Measurements from ENCODE around the gene PHACTR1.

PHACTR1 gene

GRCh38 chr6:12911427-12911826 lies 194.9 kb downstream of the PHACTR1 start:
- no peaks in the 10 kb centered on the region for H3K36me3 ChIP-seq (ENCODE audit: insufficient read depth, low read length)

DNA sequence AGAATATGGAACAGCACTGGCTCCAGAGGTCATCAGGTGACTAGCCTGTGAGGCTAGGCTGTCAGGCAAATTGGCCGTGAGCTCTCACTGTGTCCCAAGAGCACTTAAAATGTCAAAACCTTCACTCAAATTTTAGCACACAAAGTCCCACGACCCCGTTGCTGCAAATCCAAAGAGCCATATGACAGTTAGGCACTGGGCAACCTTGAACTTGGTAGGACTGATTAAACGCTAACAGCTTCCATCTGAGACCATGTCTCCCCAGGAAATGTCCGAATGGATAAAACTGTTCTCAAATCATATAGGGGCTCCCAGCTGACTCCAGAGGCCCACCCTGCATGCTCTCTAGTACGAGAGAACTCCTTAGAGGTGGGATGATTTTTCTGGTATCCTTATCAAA lies 196.6 kb downstream of the PHACTR1 start:
- Histone ChIP-seq H3K27ac (ENCODE audit: low read depth, low read length) (no peak overlapping the region), H3K4me3 (ENCODE audit: low read depth in 1 of 2, low read length in 2 of 2) (no peak overlapping the region), H3K4me1 (ENCODE audit: insufficient read depth, low read length) (peaks cover 8% of the 10 kb centered on the region), H3K27me3 (ENCODE audit: control insufficient read depth in 1 of 2, insufficient read depth in 2 of 2, low read length in 2 of 2) (no peaks in the 10 kb centered on the region), H3K9me3 (ENCODE audit: low read length) (no peaks in the 10 kb centered on the region), H3K36me3 (ENCODE audit: insufficient read depth, low read length) (no peaks in the 10 kb centered on the region), H3K9ac (ENCODE audit: low read length) (no peak overlapping the region)

More at GRCh38 chr6:12911427-12911826, 194.9 kb downstream of the PHACTR1 start:
- Histone ChIP-seq H3K27me3 (ENCODE audit: control insufficient read depth in 1 of 2, insufficient read depth in 2 of 2, low read length in 2 of 2) (no peaks in the 10 kb centered on the region), H3K9me3 (ENCODE audit: low read length) (no peaks in the 10 kb centered on the region), H3K4me1 (ENCODE audit: insufficient read depth, low read length) (peaks cover 8% of the 10 kb centered on the region), H3K9ac (ENCODE audit: low read length) (no peak overlapping the region), H3K4me3 (ENCODE audit: low read depth in 1 of 2, low read length in 2 of 2) (no peak overlapping the region), H3K27ac (ENCODE audit: low read depth, low read length) (no peak overlapping the region)

DNA sequence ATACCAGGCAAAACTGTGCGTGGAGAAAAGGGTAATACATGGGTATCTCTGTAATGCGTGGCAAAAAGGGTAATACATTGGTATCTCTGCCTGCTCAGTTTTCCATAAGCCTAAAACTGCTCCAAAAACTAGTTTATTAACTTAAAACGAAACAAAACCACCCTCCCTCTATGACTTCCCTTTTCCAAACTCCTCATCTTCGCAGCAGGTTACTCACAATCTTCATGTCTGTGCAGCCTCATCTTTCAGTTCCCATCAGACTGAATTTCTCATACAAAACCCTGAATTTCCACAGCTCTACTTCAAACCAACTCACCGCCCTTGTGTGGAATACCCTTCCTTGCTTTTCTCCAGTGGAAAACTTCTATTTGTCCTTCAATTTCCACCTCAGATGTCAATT lies 199.4 kb downstream of the PHACTR1 start:
- H3K27me3 ChIP-seq (ENCODE audit: control insufficient read depth in 1 of 2, insufficient read depth in 2 of 2, low read length in 2 of 2) = no peaks in the 10 kb centered on the region
- no peaks in the 10 kb centered on the region for H3K36me3 ChIP-seq (ENCODE audit: insufficient read depth, low read length)

DNA sequence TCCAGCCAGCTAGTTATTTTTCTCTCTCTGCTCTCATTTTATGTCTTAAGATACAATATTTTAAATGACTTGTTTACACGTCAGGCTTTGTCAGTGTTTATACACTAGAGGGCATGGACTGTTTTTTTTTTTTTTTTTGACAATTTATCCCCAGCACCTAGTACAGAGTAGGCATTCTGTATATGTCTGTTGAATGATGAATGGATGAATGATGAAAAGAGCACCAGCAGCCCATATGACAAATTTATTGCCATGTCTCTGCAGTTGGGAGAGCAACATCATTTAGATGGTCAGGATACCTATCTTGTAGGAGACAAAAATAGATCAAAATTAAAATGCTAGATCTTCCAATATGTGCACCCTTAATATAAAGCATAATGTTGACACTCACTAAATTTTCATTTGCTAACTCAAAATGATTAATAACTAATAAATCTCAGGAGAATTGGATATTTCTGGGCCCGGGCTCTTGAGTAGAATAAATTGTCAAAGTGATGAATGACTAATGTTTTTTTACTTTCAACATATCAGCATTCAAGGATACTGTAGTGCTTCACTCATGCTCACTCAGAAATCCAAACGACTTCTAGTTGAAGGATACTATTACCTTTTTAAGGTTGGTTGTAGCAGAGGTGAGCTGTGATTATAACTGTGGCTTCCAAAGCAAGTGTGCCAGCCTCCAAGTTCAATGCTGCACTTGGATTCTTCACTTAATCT lies 200.0 kb downstream of the PHACTR1 start:
- Histone ChIP-seq H3K4me3 (ENCODE audit: low read depth in 1 of 2, low read length in 2 of 2) (no peak overlapping the region), H3K4me1 (ENCODE audit: insufficient read depth, low read length) (peaks cover 1% of the 10 kb centered on the region), H3K27me3 (ENCODE audit: control insufficient read depth in 1 of 2, insufficient read depth in 2 of 2, low read length in 2 of 2) (no peaks in the 10 kb centered on the region), H3K27ac (ENCODE audit: low read depth, low read length) (no peak overlapping the region), H3K36me3 (ENCODE audit: insufficient read depth, low read length) (no peaks in the 10 kb centered on the region), H3K9ac (ENCODE audit: low read length) (no peak overlapping the region), H3K9me3 (ENCODE audit: low read length) (no peaks in the 10 kb centered on the region)

More for the DNA sequence above, 199.4 kb downstream of the PHACTR1 start:
- peaks cover 7% of the 10 kb centered on the region for H3K4me1 ChIP-seq (ENCODE audit: insufficient read depth, low read length)
- no peak overlapping the region for H3K27ac ChIP-seq (ENCODE audit: low read depth, low read length)
- H3K4me3 ChIP-seq (ENCODE audit: low read depth in 1 of 2, low read length in 2 of 2) = no peak overlapping the region
- no peak overlapping the region for H3K9ac ChIP-seq (ENCODE audit: low read length)
- H3K9me3 ChIP-seq (ENCODE audit: low read length) = no peaks in the 10 kb centered on the region

DNA sequence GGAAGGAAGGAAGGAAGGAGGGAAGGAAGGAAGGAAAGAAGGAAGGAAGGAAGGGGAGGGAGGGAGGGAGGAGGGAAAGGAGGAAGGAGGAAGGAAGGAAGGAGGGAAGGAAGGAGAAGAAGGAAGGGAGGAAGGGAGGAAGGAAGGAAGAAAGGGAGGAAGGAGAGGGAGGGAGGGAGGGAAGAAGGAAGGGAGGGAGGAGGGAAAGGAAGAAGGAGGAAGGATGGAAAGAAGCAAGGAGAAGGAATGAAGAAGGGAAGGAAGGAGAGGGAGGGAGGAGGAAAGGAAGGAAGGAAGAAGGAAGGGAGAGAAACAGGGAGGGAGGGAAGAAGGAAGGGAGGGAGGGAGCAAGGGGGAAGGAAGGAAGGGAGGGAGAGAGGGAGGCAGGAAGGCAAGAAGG lies 204.9 kb downstream of the PHACTR1 start:
- Histone ChIP-seq H3K27me3 (ENCODE audit: control insufficient read depth in 1 of 2, insufficient read depth in 2 of 2, low read length in 2 of 2) (no peaks in the 10 kb centered on the region), H3K9me3 (ENCODE audit: low read length) (no peaks in the 10 kb centered on the region), H3K27ac (ENCODE audit: low read depth, low read length) (no peak overlapping the region), H3K4me3 (ENCODE audit: low read depth in 1 of 2, low read length in 2 of 2) (no peak overlapping the region), H3K36me3 (ENCODE audit: insufficient read depth, low read length) (no peaks in the 10 kb centered on the region), H3K4me1 (ENCODE audit: insufficient read depth, low read length) (no peaks in the 10 kb centered on the region), H3K9ac (ENCODE audit: low read length) (no peak overlapping the region)

GRCh38 chr6:12923644-12924235 lies 207.2 kb downstream of the PHACTR1 start:
- no peak overlapping the region for H3K4me3 ChIP-seq (ENCODE audit: low read depth in 1 of 2, low read length in 2 of 2)
- H3K27ac ChIP-seq (ENCODE audit: low read depth, low read length) = no peak overlapping the region
- H3K4me1 ChIP-seq (ENCODE audit: insufficient read depth, low read length) = no peaks in the 10 kb centered on the region
- H3K9ac ChIP-seq (ENCODE audit: low read length) = no peak overlapping the region
- H3K9me3 ChIP-seq (ENCODE audit: low read length) = no peaks in the 10 kb centered on the region
- no peaks in the 10 kb centered on the region for H3K36me3 ChIP-seq (ENCODE audit: insufficient read depth, low read length)
- no peaks in the 10 kb centered on the region for H3K27me3 ChIP-seq (ENCODE audit: control insufficient read depth in 1 of 2, insufficient read depth in 2 of 2, low read length in 2 of 2)

GRCh38 chr6:12924911-12925310 lies 208.3 kb downstream of the PHACTR1 start:
- Histone ChIP-seq H3K27me3 (ENCODE audit: control insufficient read depth in 1 of 2, insufficient read depth in 2 of 2, low read length in 2 of 2) (no peaks in the 10 kb centered on the region), H3K4me3 (ENCODE audit: low read depth in 1 of 2, low read length in 2 of 2) (no peak overlapping the region), H3K9ac (ENCODE audit: low read length) (no peak overlapping the region), H3K9me3 (ENCODE audit: low read length) (no peaks in the 10 kb centered on the region), H3K27ac (ENCODE audit: low read depth, low read length) (no peak overlapping the region), H3K36me3 (ENCODE audit: insufficient read depth, low read length) (no peaks in the 10 kb centered on the region), H3K4me1 (ENCODE audit: insufficient read depth, low read length) (no peaks in the 10 kb centered on the region)

- H3K4me1 ChIP-seq (ENCODE audit: insufficient read depth, low read length) = no peaks in the 10 kb centered on the region
Measured at GRCh38 chr6:12927746-12928145, 211.2 kb downstream of the PHACTR1 start.

DNA sequence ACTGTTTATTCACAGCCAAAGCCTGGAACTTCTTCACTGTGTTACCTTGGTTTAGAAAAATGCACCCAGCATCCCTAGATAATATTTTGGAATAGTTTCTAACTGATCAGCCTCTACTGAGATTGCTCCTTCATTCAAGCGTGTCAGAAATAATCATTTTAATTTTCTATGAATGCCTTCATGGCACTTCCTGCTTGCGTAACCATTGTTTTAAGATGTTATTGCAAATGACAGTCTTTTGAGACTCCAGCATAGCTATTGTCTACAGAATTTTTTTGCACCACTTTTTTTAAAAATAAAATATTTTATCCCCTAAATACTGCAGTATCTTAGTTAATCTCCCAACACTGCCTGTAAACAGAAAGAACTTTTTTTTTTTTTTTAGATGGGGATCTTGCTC lies 213.1 kb downstream of the PHACTR1 start:
- no peak overlapping the region for H3K27ac ChIP-seq (ENCODE audit: low read depth, low read length)
- no peaks in the 10 kb centered on the region for H3K4me1 ChIP-seq (ENCODE audit: insufficient read depth, low read length)
- H3K27me3 ChIP-seq (ENCODE audit: control insufficient read depth in 1 of 2, insufficient read depth in 2 of 2, low read length in 2 of 2) = no peaks in the 10 kb centered on the region
- H3K9me3 ChIP-seq (ENCODE audit: low read length) = no peaks in the 10 kb centered on the region
- no peak overlapping the region for H3K4me3 ChIP-seq (ENCODE audit: low read depth in 1 of 2, low read length in 2 of 2)
- H3K36me3 ChIP-seq (ENCODE audit: insufficient read depth, low read length) = no peaks in the 10 kb centered on the region
- no peak overlapping the region for H3K9ac ChIP-seq (ENCODE audit: low read length)

More at GRCh38 chr6:12927746-12928145, 211.2 kb downstream of the PHACTR1 start:
- Histone ChIP-seq H3K36me3 (ENCODE audit: insufficient read depth, low read length) (no peaks in the 10 kb centered on the region), H3K27me3 (ENCODE audit: control insufficient read depth in 1 of 2, insufficient read depth in 2 of 2, low read length in 2 of 2) (no peaks in the 10 kb centered on the region), H3K9me3 (ENCODE audit: low read length) (no peaks in the 10 kb centered on the region), H3K9ac (ENCODE audit: low read length) (no peak overlapping the region), H3K4me3 (ENCODE audit: low read depth in 1 of 2, low read length in 2 of 2) (no peak overlapping the region), H3K27ac (ENCODE audit: low read depth, low read length) (no peak overlapping the region)

GRCh38 chr6:12931639-12932038 lies 215.1 kb downstream of the PHACTR1 start:
- H3K27ac ChIP-seq (ENCODE audit: low read depth, low read length) = no peak overlapping the region
- no peaks in the 10 kb centered on the region for H3K27me3 ChIP-seq (ENCODE audit: control insufficient read depth in 1 of 2, insufficient read depth in 2 of 2, low read length in 2 of 2)
- no peaks in the 10 kb centered on the region for H3K4me1 ChIP-seq (ENCODE audit: insufficient read depth, low read length)
- H3K9me3 ChIP-seq (ENCODE audit: low read length) = no peaks in the 10 kb centered on the region
- no peaks in the 10 kb centered on the region for H3K36me3 ChIP-seq (ENCODE audit: insufficient read depth, low read length)
- H3K4me3 ChIP-seq (ENCODE audit: low read depth in 1 of 2, low read length in 2 of 2) = no peak overlapping the region
- H3K9ac ChIP-seq (ENCODE audit: low read length) = no peak overlapping the region

DNA sequence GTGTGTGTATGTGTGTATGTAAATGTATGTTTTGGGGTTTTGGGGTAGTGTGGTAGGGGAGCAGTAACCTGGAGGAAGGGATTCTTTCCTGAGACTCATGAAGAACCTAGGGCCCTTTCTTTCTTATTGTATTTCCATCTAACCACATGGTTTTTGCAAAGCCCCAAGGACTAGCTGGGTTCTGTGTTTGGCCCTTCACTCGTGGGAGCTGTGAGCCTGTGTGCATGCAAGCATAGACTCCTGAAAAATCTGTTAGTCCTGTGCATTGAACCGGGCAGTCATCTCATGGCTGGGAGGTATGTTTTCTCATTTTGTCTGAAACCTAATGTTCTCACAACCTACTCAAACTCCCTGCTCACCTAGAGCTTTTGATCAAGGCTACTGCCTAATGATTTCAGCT lies 219.1 kb downstream of the PHACTR1 start:
- Histone ChIP-seq H3K36me3 (ENCODE audit: insufficient read depth, low read length) (no peaks in the 10 kb centered on the region), H3K27me3 (ENCODE audit: control insufficient read depth in 1 of 2, insufficient read depth in 2 of 2, low read length in 2 of 2) (no peaks in the 10 kb centered on the region), H3K9ac (ENCODE audit: low read length) (no peak overlapping the region), H3K4me1 (ENCODE audit: insufficient read depth, low read length) (peaks cover 12% of the 10 kb centered on the region), H3K9me3 (ENCODE audit: low read length) (no peaks in the 10 kb centered on the region), H3K4me3 (ENCODE audit: low read depth in 1 of 2, low read length in 2 of 2) (no peak overlapping the region), H3K27ac (ENCODE audit: low read depth, low read length) (no peak overlapping the region)

DNA sequence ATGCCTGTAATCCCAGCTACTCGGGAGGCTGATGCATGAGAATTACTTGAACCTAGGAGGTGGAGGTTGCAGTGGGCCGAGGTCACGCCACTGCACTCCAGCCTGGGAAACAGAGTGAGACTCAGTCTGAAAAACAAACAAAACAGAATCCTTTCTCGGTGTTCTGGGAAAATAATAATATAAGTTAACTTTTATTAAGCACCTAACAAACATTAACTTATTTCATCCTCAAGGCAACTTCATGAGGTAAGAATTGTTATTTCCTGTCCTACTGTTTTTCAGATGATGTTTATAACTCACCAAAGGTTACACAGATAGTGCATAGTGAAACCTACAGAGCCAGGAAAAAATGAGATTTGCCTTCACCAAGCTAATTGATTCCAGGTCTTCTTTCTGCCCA lies 221.4 kb downstream of the PHACTR1 start:
- Histone ChIP-seq H3K4me1 (ENCODE audit: insufficient read depth, low read length) (peaks cover 25% of the 10 kb centered on the region), H3K27me3 (ENCODE audit: control insufficient read depth in 1 of 2, insufficient read depth in 2 of 2, low read length in 2 of 2) (no peaks in the 10 kb centered on the region), H3K36me3 (ENCODE audit: insufficient read depth, low read length) (no peaks in the 10 kb centered on the region), H3K27ac (ENCODE audit: low read depth, low read length) (no peak overlapping the region), H3K9me3 (ENCODE audit: low read length) (no peaks in the 10 kb centered on the region), H3K9ac (ENCODE audit: low read length) (no peak overlapping the region), H3K4me3 (ENCODE audit: low read depth in 1 of 2, low read length in 2 of 2) (no peak overlapping the region)

Data from muscle layer of colon (tissue), 2 donors.